GM18520 (cell line): ENCODE data around the gene ATF6.
"Not testable (repeated sequence)": the region's sequence is repeated elsewhere in the genome, so short reads cannot be mapped to it uniquely, and the experiment has no call there.

Source experiments
- ATAC-seq: cut with Tn5 transposase; IDR thresholded peaks from one replicate; pipeline ENCODE4 v1.9.1; 2021; ENCODE audit not compliant: unreplicated experiment

ATF6 gene

GRCh38 chr1:161827786-161828185 lies 61.7 kb downstream of the ATF6 start:
- ATAC-seq, result no peak

- not testable (repeated sequence) for ATAC-seq
These were observed 66.3 kb downstream of the ATF6 start for GRCh38 chr1:161832299-161832907.

GRCh38 chr1:161834967-161835550 lies 68.9 kb downstream of the ATF6 start:
- ATAC-seq, result no peak

GRCh38 chr1:161836018-161836417 lies 69.9 kb downstream of the ATF6 start:
- no peak for ATAC-seq

GRCh38 chr1:161838362-161838761 lies 72.2 kb downstream of the ATF6 start:
- ATAC-seq, result no peak

GRCh38 chr1:161838885-161839284 lies 72.8 kb downstream of the ATF6 start:
- no peak for ATAC-seq

- ATAC-seq, result no peak
These were observed 73.5 kb downstream of the ATF6 start for GRCh38 chr1:161839591-161839990.

- no peak for ATAC-seq
These were observed 74.2 kb downstream of the ATF6 start for GRCh38 chr1:161840363-161840762.

GRCh38 chr1:161843156-161843555 lies 77.0 kb downstream of the ATF6 start:
- no peak for ATAC-seq

- ATAC-seq, result no peak
These were observed 78.6 kb downstream of the ATF6 start for GRCh38 chr1:161844696-161845095.

- no peak for ATAC-seq
These were observed 82.6 kb downstream of the ATF6 start for GRCh38 chr1:161848676-161849075.

- ATAC-seq, result no peak
These were observed 83.4 kb downstream of the ATF6 start for GRCh38 chr1:161849518-161849917.

- no peak for ATAC-seq
These were observed 89.1 kb downstream of the ATF6 start for GRCh38 chr1:161855260-161855659.

GRCh38 chr1:161858271-161858670 lies 92.2 kb downstream of the ATF6 start:
- ATAC-seq, result no peak

- ATAC-seq, result no peak
These were observed 97.4 kb downstream of the ATF6 start for GRCh38 chr1:161863549-161863948.

- no peak for ATAC-seq
These were observed 98.5 kb downstream of the ATF6 start for GRCh38 chr1:161864577-161864976.

GRCh38 chr1:161866241-161866640 lies 100.1 kb downstream of the ATF6 start:
- ATAC-seq, result no peak

- ATAC-seq, result no peak
These were observed 102.7 kb downstream of the ATF6 start for GRCh38 chr1:161868832-161869231.

- ATAC-seq, result no peak
These were observed 103.2 kb downstream of the ATF6 start for GRCh38 chr1:161869291-161869690.

GRCh38 chr1:161872506-161872905 lies 106.4 kb downstream of the ATF6 start:
- ATAC-seq, result no peak

- ATAC-seq, result no peak
These were observed 113.1 kb downstream of the ATF6 start for GRCh38 chr1:161879261-161879660.

GRCh38 chr1:161884475-161884874 lies 118.4 kb downstream of the ATF6 start:
- ATAC-seq, result no peak

GRCh38 chr1:161885003-161885402 lies 118.9 kb downstream of the ATF6 start:
- no peak for ATAC-seq
